AG04450 (cell line): ENCODE data around the gene IRF2BP1. TPM values are rescaled to one million over a fixed set of nuclear protein-coding genes. Genes with fewer than 3 reads are reported as not detected.
A peak's percentile ranks its signal among the peaks of the same experiment; 100 is the strongest.

ENCODE experiments used
- CTCF ChIA-PET: fragments of 300-600, 350-600 bp; formaldehyde crosslinking; extraction: SDS; loops from one replicate; lab custom pipeline; 2022; ENCODE audit warnings: antibody characterized with exemption, inconsistent platforms; lab: Charles Lee
- POLR2A ChIA-PET: fragments of 350-600 bp; formaldehyde crosslinking; extraction: SDS; loops from one replicate; lab custom pipeline; 2021; ENCODE audit warnings: antibody characterized with exemption, inconsistent platforms; lab: Yijun Ruan, JAX
- DNase-seq: peaks from one replicate; pipeline ENCODE4 v3.0.0-alpha.2; 2011; ENCODE audit warnings: low read depth, low spot score
- H3K27ac ChIP-seq: one replicate; pipeline ENCODE4 v1.5.1; 2012; ENCODE audit warnings: low read depth, low read length, control low read depth
- H3K27me3 ChIP-seq: one replicate; pipeline ENCODE4 v1.6.0; 2012; ENCODE audit warnings: low read length; ENCODE audit not compliant: control insufficient read depth, insufficient read depth
- H3K4me3 ChIP-seq: 2 replicates; pipeline ENCODE4 v1.5.1; 2011; ENCODE audit warnings: mild to moderate bottlenecking, low read depth, low read length, control low read depth
- H3K9me3 ChIP-seq: 2 replicates; pipeline ENCODE4 v1.5.1; 2012; ENCODE audit warnings: low read length; ENCODE audit not compliant: control insufficient read depth, insufficient read depth
- polyA plus RNA-seq: library from polyadenylated mRNA; depleted of rRNA; stranded (reverse); fragments of >200 nt; gene quantifications from 2 replicates; pipeline ENCODE4 v1.2.3, GENCODE V29; 2011
- TF ChIP-seq, protein P1 (sequence below): IDR thresholded peaks from 2 replicates; pipeline ENCODE4 v1.5.1; 2011; ENCODE audit warnings: low read depth, low read length, control low read depth, inconsistent platforms

Gene IRF2BP1
- polyA plus RNA-seq, 1 experiment: 5.0 TPM

DNA sequence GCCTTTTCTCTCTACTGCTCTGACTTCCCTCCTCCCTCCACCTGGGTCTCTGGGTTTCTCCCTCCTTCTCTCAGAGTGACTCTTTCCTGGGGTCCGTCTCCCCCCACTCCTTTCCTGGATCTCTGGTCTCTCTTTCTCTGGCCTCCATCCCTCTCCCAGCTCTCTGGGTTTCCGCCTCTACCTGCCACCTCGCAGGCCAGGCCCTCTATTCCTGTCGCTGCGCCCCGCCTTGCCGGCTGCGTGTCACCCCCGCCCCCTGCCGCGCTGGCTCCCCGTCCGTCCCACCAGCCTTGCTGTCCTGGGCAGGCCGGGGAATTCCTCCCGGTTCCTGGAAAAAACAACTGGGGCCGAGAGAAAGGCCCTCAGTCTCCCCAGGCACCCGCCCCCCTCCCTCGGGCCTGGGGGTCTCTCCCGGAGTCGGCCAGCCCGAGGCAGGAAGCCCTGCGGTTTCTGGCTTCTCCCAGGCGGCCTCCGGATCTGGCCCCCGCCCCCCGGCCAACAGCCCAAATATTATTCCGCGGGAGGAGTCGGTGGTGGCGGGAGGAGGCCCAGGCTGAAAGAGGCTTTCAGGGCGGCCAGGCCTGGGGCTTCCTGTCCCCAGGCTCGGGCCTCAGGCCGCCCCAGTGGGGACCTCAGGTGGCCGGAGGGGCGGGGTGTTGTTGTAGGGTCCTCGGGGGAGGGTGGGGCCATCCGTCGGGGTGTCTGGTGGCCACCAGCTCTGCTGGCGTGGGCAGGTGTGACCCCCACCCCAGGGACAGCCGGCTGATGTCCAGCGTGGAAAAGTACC is 9.3 kb downstream of the IRF2BP1 start:
- CTCF ChIA-PET: interaction anchor here (1.0 kb wide), 2 partner anchors 13 to 60 kb away, joined by 3 to 9 read pairs; partner anchors contain the start of gene FOXA3
- TF ChIP-seq, protein P1, sequence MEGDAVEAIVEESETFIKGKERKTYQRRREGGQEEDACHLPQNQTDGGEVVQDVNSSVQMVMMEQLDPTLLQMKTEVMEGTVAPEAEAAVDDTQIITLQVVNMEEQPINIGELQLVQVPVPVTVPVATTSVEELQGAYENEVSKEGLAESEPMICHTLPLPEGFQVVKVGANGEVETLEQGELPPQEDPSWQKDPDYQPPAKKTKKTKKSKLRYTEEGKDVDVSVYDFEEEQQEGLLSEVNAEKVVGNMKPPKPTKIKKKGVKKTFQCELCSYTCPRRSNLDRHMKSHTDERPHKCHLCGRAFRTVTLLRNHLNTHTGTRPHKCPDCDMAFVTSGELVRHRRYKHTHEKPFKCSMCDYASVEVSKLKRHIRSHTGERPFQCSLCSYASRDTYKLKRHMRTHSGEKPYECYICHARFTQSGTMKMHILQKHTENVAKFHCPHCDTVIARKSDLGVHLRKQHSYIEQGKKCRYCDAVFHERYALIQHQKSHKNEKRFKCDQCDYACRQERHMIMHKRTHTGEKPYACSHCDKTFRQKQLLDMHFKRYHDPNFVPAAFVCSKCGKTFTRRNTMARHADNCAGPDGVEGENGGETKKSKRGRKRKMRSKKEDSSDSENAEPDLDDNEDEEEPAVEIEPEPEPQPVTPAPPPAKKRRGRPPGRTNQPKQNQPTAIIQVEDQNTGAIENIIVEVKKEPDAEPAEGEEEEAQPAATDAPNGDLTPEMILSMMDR: no peak
- no peak for DNase-seq
- peaks cover 6% of the 10 kb centered on the region for H3K27me3 ChIP-seq
- H3K4me3 ChIP-seq: no peak overlapping the region
- POLR2A ChIA-PET: interaction anchor here (0.6 kb wide), 1 partner anchor 13 kb away, joined by 3 read pairs; no protein-coding TSS in a partner anchor
- H3K9me3 ChIP-seq: no peaks in the 10 kb centered on the region; the same call in 1 of the 2 replicates
- H3K27ac ChIP-seq: peak overlapping the region; percentile 39

DNA sequence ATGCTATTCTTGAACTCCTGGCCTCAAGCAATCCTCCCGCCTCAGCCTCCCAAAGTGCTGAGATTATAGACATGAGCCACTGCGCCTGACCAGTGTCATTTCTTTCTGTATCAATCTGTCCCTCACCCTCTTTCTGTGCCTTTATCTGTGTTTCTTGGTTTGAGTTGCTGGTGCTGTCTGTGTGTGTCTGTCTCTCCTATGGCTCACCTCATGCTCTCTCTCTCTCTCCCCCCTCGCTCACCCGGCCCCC is 9.9 kb downstream of the IRF2BP1 start:
- Histone ChIP-seq H3K9me3 (no peaks in the 10 kb centered on the region; the same call in 1 of the 2 replicates), H3K27me3 (peaks cover 6% of the 10 kb centered on the region), H3K4me3 (no peak overlapping the region), H3K27ac (peak overlapping the region; percentile 39)
- TF ChIP-seq, protein P1: no peak
- ChIA-PET CTCF (interaction anchor here (1.0 kb wide), 2 partner anchors 12 to 59 kb away, joined by 3 to 9 read pairs; partner anchors contain the start of gene FOXA3), POLR2A (no interaction called here)
- no peak for DNase-seq

DNA sequence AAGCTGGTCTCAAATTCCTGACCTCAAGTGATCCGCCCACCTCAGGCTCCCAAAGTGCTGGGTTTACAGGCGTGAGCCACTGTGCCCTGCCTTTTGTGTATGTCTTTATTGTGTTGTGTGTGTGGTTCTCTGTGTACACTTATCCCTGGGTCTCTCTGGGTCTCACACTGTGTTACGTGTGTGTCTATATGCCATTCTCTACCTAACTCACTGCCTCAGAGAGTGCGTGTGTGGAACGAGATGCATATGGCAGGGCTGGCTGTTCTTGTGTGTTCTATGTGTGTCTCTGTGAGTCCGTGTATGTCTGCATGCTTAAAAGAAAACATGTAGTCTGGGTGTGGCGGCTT is 11.3 kb downstream of the IRF2BP1 start:
- Histone ChIP-seq H3K4me3 (no peak overlapping the region), H3K27me3 (peaks cover 6% of the 10 kb centered on the region), H3K27ac (no peak overlapping the region), H3K9me3 (no peaks in the 10 kb centered on the region; the same call in 1 of the 2 replicates)
- ChIA-PET POLR2A (no interaction called here), CTCF (no interaction called here)
- TF ChIP-seq, protein P1: no peak
- no peak for DNase-seq

DNA sequence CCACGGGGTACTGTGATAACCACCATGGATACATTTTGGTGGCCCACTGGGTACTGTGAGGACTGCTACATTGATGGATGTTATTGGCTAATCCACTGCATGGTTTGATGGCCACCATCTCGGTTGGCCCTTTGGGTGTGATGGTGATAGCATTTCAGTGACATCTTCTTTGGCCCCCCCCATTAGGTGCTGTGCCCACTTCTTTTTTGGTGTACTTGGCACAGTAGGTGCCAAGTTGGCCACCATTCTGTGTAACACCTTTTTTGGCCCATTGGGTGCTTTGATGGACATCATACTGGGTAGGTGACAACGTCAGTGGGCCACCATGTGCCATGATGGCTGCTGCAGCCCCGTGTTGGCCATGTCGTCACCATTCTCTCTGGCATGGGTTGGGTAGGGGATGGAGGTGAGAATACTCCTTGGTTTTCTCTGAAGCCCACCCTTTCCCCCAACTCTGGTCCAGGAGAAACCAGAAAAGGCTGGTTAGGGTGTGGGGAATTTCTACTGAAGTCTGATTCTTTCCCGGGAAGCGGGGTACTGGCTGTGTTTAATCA is 12.6 kb downstream of the IRF2BP1 start:
- no peak for DNase-seq

More for the DNA sequence above, 12.6 kb downstream of the IRF2BP1 start:
- ChIA-PET CTCF (no interaction called here), POLR2A (no interaction called here)
- TF ChIP-seq, protein P1: no peak
- Histone ChIP-seq H3K9me3 (no peaks in the 10 kb centered on the region; the same call in 1 of the 2 replicates), H3K27me3 (peaks cover 8% of the 10 kb centered on the region), H3K27ac (no peak overlapping the region), H3K4me3 (no peak overlapping the region)
